OCI-LY7 (cell line): ENCODE measurements around the gene VANGL1. TPM values are rescaled to one million over a fixed set of nuclear protein-coding genes. Genes with fewer than 3 reads are reported as not detected.

Experiments
- BruUV-seq: library from RNA; stranded (reverse); fragments of 400-500 nt; replicated peaks from 2 replicates; lab custom pipeline; 2021; lab: Mats Ljungman, UMichigan
- CTCF ChIA-PET: fragments of 300-600 bp; sonication (Branson Sonifier 250); formaldehyde crosslinking; loops from one replicate; lab custom pipeline; 2022; ENCODE audit warnings: antibody characterized with exemption; ENCODE audit not compliant: unreplicated experiment; lab: Charles Lee
- POLR2A ChIA-PET: fragments of 300-600 bp; sonication (Branson Sonifier 250); formaldehyde crosslinking; loops from one replicate; lab custom pipeline; 2022; ENCODE audit warnings: antibody characterized with exemption; lab: Charles Lee
- DNase-seq: peaks from one replicate; pipeline ENCODE4 v3.0.0-alpha.2; 2015; ENCODE audit warnings: low spot score
- H2AFZ ChIP-seq: fragments of 200-600 bp; sonication (generic), shearing (Covaris generic); 2 replicates; pipeline ENCODE4 v1.6.1; 2014; ENCODE audit warnings: mild to moderate bottlenecking, antibody characterized with exemption, low read length, moderate library complexity
- H3K27ac ChIP-seq: fragments of 200-600 bp; sonication (generic); 2 replicates; pipeline ENCODE4 v1.5.1; 2014; ENCODE audit warnings: mixed run types, low read depth, mild to moderate bottlenecking, moderate library complexity, low read length, inconsistent platforms; ENCODE audit not compliant: poor library complexity, severe bottlenecking
- H3K36me3 ChIP-seq: fragments of 200-600 bp; sonication (generic); 2 replicates; pipeline ENCODE4 v1.6.1; 2014; ENCODE audit warnings: mild to moderate bottlenecking, antibody characterized with exemption, low read length, moderate library complexity, mixed read lengths; ENCODE audit not compliant: insufficient read depth
- H3K4me1 ChIP-seq: fragments of 200-600 bp; sonication (generic); 2 replicates; pipeline ENCODE4 v1.5.1; 2014; ENCODE audit warnings: mild to moderate bottlenecking, low read length; ENCODE audit not compliant: insufficient read depth, poor library complexity, severe bottlenecking
- H3K4me2 ChIP-seq: fragments of 200-600 bp; sonication (generic); 2 replicates; pipeline ENCODE4 v1.6.1; 2014; ENCODE audit warnings: mild to moderate bottlenecking, low read length
- H3K4me3 ChIP-seq: fragments of 200-600 bp; sonication (generic); 2 replicates; pipeline ENCODE4 v1.5.1; 2014; ENCODE audit warnings: mild to moderate bottlenecking, low read depth, low read length; ENCODE audit not compliant: poor library complexity, severe bottlenecking
- H3K79me2 ChIP-seq: fragments of 200-600 bp; sonication (generic); 2 replicates; pipeline ENCODE4 v1.6.1; 2016; ENCODE audit warnings: low read depth, mild to moderate bottlenecking, low read length, moderate library complexity, mixed read lengths; ENCODE audit not compliant: insufficient read depth
- H3K9me2 ChIP-seq: fragments of 200-600 bp; sonication (generic); 2 replicates; pipeline ENCODE4 v1.6.1; 2016; ENCODE audit warnings: mild to moderate bottlenecking, low read length, mixed read lengths; ENCODE audit not compliant: insufficient read depth
- H3K9me3 ChIP-seq: fragments of 200-600 bp; sonication (generic); 2 replicates; pipeline ENCODE4 v1.6.1; 2014; ENCODE audit warnings: mild to moderate bottlenecking, mixed run types, low read length, mixed read lengths
- H4K20me1 ChIP-seq: fragments of 200-600 bp; sonication (generic); 2 replicates; pipeline ENCODE4 v1.6.1; 2014; ENCODE audit warnings: mild to moderate bottlenecking, antibody characterized with exemption, low read length, moderate library complexity, mixed read lengths; ENCODE audit not compliant: insufficient read depth
- CTCF ChIP-seq: fragments of 200-600 bp; sonication (generic); conservative IDR thresholded peaks from 2 replicates; pipeline ENCODE4 v1.5.1; 2014; ENCODE audit warnings: mild to moderate bottlenecking, antibody characterized with exemption, low read length, moderate library complexity, mixed read lengths
- EZH2phosphoT487 ChIP-seq: fragments of 200-600 bp; sonication (generic); IDR thresholded peaks from 2 replicates; pipeline ENCODE4 v1.6.1; 2018; ENCODE audit warnings: low read depth, borderline replicate concordance, mild to moderate bottlenecking, mixed run types, antibody characterized with exemption, low read length, moderate library complexity, mixed read lengths
- intact Hi-C: fragments of 100-400 bp; cut with micrococcal nuclease; formaldehyde crosslinking; loops from one replicate; pipeline ENCODE4 v1.10.0; 2022; ENCODE audit not compliant: unreplicated experiment
- total RNA-seq, 2 experiments: library from RNA; depleted of rRNA in 1 of 2; stranded (reverse); fragments of >200 nt in 1 of 2; shearing (Covaris generic) in 1 of 2; gene quantifications; 2 replicates each; pipeline ENCODE4 v1.2.3, GENCODE V29; 2014 to 2022

The VANGL1 gene
- total RNA-seq, 2 experiments from 2014 or later, result 1.2 TPM; not detected in 1

GRCh38 chr1:115669886-115670285 is 28.1 kb downstream of the VANGL1 start:
- intact Hi-C loops, result no loop called here
- TF ChIP-seq CTCF (no peak), EZH2phosphoT487 (no peak)
- H3K9me2 ChIP-seq, result no peaks in the 10 kb centered on the region
- H3K4me1 ChIP-seq, result no peaks in the 10 kb centered on the region
- CTCF ChIA-PET, result no interaction called here
- H3K4me3 ChIP-seq, result no peak overlapping the region
- no peak overlapping the region for H3K4me2 ChIP-seq
- POLR2A ChIA-PET, result interaction anchor here (0.9 kb wide), 1 partner anchor 8 kb away, joined by 4 read pairs; no protein-coding TSS in a partner anchor
- no peaks in the 10 kb centered on the region for H3K36me3 ChIP-seq
- DNase-seq, result no peak
- BruUV-seq, result no TSS peak
- no peaks in the 10 kb centered on the region for H3K79me2 ChIP-seq
- H4K20me1 ChIP-seq, result no peaks in the 10 kb centered on the region
- H3K9me3 ChIP-seq, result no peaks in the 10 kb centered on the region
- H2AFZ ChIP-seq, result no peak overlapping the region
- H3K27ac ChIP-seq, result no peak overlapping the region

GRCh38 chr1:115670476-115671175 is 28.9 kb downstream of the VANGL1 start:
- no peak overlapping the region for H2AFZ ChIP-seq
- H4K20me1 ChIP-seq, result no peaks in the 10 kb centered on the region
- H3K27ac ChIP-seq, result no peak overlapping the region
- H3K9me3 ChIP-seq, result no peaks in the 10 kb centered on the region
- CTCF ChIA-PET, result no interaction called here
- no peaks in the 10 kb centered on the region for H3K36me3 ChIP-seq
- no peaks in the 10 kb centered on the region for H3K9me2 ChIP-seq
- H3K4me2 ChIP-seq, result no peak overlapping the region
- POLR2A ChIA-PET, result interaction anchor here (0.6 to 1.0 kb wide), 3 partner anchors 8 to 772 kb away, joined by 3 to 4 read pairs (median 3); no protein-coding TSS in a partner anchor
- no peak overlapping the region for H3K4me3 ChIP-seq
- H3K79me2 ChIP-seq, result no peaks in the 10 kb centered on the region
- no peaks in the 10 kb centered on the region for H3K4me1 ChIP-seq
- intact Hi-C loops, result no loop called here
- BruUV-seq, result no TSS peak
- no peak for TF ChIP-seq EZH2phosphoT487
- TF ChIP-seq CTCF, result no peak
- DNase-seq, result no peak

- H3K4me3 ChIP-seq, result no peak overlapping the region
- BruUV-seq, result no TSS peak
- H3K9me2 ChIP-seq, result no peaks in the 10 kb centered on the region
- TF ChIP-seq CTCF, result no peak
- no peak for TF ChIP-seq EZH2phosphoT487
- intact Hi-C loops, result no loop called here
- no peak overlapping the region for H2AFZ ChIP-seq
- H3K4me2 ChIP-seq, result no peak overlapping the region
- no peaks in the 10 kb centered on the region for H4K20me1 ChIP-seq
- H3K4me1 ChIP-seq, result no peaks in the 10 kb centered on the region
- no peaks in the 10 kb centered on the region for H3K79me2 ChIP-seq
- no peak overlapping the region for H3K27ac ChIP-seq
- no peaks in the 10 kb centered on the region for H3K36me3 ChIP-seq
- no peak for DNase-seq
- H3K9me3 ChIP-seq, result no peaks in the 10 kb centered on the region
- CTCF ChIA-PET, result no interaction called here
- POLR2A ChIA-PET, result interaction anchor here (0.6 to 1.0 kb wide), 2 partner anchors 12 to 771 kb away, joined by 3 read pairs; no protein-coding TSS in a partner anchor
These were observed 29.6 kb downstream of the VANGL1 start for GRCh38 chr1:115671176-115671934.
